Stimulated activated CD8-positive, alpha-beta memory T cell treated with anti-CD3 and anti-CD28 coated beads, Interleukin-12 subunit alpha, Interleukin-12 subunit beta, amount 100 ng/mL, for 24 hours (primary cell): ENCODE measurements around the gene SATB2.

Experiments used
- DNase-seq: peaks from one replicate; pipeline ENCODE4 v3.0.0-alpha.2; 2020; ENCODE audit errors: extremely low read depth

SATB2 gene

DNA sequence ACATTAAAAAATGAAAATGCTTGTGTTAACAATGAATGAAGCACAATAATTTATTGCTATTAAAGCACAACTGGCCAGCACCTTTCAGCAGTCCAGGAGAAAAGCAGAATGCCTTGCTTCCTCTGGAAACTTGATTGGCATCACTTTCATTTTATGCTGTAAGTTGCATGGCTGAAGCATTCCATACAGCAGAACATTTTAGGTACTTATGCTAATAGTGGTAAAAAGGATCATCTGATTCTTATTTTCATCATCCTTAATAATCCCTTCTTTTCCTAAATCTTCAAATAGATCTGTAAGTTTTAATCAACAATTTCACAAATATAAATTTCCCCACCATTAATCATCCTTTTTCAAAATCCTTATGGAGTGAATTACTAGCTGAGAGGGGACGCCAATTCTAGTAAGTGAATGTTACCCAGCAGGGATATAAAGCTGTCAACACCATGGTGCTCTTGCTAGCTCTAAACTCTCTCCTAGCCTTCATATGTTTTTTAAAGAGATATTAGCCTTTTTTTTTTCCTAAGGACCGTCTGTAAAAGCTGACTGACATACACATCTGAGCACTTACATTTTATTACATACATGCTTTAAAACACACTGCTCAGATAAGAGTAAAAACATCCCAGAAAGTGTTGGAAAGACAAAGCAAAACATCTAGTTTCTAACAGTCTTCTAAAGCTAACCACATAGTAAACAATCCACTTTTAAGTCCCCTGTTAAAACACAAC is 5.3 kb downstream of the SATB2 start:
- no peak for DNase-seq

DNA sequence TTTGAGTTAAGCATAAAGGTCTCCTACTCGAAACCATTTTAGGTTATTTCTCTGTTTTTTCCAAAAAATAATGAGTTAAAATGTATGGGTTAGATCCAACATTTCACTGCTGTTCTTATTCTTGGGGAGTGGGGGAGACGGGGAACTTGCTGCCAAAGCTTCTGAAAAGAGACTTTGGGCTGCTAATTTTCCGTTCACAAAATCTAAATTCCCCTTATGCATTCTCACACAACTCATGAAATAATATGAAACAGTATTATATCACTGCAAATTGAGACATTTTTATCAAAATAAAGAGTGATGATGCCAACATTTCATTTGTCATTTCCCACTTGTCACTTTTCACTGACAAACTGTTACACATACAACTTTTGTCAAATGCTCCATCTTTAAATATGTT is 7.8 kb downstream of the SATB2 start:
- DNase-seq = no peak

DNA sequence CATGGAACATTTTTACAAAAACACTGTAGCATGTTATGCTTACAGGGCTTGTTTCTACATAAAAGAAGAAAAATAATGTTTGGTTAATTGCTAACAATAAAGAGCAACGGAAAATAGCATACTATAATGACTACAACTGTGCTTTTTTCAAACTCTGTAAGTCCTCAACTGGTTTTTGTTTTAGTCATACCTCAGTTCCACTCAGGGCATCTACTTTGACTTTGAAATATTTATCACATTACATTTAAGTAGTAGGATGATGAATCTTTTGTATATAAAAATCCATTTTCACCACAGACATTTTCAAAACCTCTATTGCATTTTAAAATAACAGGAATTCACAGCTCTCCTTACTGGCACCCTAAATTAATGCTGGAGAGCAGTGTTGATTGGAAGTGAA is 8.3 kb downstream of the SATB2 start:
- DNase-seq = no peak

DNA sequence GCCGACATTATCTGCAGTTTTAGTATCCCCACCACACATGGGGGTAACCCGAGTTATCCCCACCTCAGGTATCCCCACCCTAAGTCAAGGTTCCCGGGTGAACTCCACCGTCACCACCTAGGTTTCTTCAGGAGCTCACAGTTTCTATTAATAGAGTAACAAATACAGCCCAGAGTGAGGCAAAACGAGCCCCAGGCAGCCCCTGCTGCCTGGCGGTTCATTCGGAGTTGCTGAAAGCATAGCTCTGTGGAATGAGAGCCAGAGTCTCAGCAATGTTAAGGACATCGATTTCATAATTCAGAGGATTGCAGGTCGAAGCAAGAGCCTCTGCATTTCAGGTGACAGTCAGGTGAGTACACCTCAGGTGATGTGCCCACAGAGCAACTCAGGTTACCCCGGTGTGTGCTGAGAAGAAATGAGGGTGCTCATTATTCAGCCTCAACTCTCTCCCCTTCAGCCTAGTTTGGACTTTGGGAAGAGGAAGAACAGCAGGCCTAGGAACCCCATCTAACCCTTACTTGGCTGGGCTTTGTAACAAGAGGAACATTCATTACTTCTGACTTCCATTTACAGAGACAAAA is 10.7 kb downstream of the SATB2 start:
- no peak for DNase-seq

DNA sequence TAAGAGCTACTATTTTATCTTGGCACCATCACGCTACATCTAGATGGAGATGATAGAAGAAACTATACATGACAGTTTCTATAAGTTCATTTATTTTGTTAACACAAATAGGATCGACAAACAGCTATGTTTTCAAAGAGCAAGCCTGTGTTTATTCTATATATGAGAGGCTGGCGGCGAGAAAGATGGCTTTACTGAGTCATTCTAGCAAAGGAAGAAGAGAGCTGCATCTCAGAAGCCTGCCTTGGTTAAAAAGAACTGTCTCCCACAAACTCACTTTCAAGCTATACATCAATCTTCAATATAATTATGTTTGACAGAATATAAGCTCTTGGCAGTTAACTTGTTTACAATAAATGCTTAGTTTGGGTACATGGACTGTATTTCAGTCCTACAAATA is 13.0 kb downstream of the SATB2 start:
- DNase-seq = no peak

DNA sequence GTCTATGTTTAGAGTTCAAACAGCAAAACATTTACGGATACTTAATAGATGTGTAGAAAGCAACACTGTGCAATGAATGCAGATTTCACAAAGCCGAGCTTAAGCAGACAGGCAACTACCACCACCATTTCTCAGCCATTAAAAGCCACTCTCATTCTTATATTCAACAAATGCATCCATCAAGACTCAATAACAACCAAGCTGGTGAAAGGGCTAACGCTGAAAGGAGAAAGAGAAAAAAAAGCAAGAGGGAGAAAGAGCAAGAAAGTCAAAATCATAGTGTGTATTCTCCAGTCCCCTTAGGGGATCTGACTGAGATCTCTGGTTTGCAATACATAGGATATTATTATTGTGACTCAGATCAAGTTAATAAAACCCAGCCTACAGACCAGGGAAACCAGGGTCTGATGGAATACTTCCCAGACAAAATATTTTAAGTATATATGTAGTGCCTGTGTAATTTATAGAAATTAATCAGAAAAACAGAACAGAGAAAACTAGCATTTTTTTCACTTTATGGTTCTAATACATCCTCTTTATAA is 14.1 kb downstream of the SATB2 start:
- no peak for DNase-seq

DNA sequence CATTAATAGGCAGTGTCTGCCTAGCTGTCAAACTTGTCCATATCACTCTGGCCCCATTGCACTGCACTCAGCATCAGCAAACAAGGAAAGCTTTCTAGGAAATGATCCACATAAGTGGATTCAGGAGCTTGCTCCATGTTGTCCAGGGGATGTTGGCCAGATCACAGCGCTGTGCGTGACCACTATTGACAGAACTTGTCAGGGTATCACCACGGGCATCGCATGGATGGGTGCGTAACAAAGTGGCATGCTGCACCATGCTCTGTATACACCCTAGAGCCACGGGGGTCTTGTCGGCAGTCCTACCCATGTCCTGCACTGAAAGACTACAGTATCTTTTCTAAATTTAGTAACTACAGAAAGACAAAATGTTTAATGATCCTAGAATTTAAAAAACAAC is 15.6 kb downstream of the SATB2 start:
- DNase-seq = no peak

DNA sequence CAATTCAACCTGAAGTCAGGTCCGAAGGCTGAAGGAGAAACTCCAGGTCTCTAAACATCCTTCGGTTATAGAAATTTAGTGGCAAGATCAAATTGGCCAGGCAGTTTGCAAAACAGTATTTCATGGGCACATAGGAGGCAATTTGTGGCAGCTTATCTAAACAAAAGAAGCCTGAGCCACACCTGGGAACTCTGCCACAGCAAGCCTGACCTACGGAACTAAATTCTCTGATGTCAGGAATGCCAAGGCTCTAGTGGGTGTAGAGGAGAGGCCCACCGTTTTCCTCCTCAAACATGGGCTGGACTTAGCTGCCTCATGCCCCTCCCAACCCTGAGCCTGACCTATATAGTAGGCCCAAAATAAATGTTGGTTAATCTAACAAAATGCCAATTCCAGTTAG is 16.0 kb downstream of the SATB2 start:
- DNase-seq = no peak

DNA sequence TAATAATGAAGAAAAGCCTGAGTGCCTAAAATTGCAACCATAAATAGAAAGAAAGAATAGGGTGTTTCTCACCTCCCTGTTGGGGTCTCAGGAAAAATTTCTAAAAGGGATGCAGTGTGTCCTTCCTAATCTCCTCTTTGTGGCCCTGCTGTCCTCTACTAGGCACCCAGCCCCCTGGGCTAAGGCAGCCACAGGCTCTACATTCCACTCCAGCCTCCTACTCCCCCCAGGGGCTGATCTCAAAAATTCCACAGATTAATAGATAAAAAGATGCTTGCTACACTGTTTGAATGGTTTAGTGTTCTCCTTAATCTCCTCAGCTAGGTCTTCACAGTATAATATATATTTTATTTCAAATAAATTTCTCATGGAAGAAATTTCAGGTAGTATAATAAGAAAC is 17.6 kb downstream of the SATB2 start:
- DNase-seq = no peak

DNA sequence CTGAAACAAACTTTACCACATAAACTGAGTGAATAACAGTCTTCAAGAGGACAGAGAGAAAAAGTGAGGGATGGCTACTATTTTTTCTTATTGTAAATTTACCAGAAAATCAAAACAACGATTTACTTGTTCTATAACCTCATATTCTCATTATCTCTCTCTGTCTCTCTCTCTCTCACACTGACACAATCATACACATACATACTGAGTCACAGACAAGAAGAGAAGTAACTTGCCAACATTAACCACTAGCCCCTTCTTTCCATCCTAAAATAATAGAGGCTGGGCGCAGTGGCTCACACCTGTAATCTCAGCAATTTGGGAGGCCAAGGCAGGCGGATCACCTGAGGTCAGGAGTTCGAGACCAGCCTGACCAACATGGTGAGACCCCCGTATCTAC is 18.2 kb downstream of the SATB2 start:
- DNase-seq = no peak

DNA sequence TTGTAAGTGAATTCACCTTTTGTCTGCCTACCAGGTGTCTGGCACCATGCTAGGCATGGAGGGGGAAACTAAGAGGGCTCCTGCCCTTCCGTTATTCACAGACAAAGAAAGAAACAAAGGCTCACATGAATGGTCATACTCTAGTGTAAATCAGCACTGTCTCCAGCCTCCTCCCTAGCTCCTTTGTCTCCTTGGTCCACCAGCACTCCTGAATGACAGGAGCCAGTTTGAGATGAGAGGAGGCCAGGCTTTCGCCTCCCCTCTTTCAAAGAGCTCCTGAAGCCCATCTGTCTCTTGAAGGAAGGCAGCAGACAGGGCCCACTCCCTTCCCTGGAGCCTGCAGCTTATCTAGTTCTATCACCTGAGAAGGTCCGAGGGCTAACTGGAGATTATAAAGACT is 18.7 kb downstream of the SATB2 start:
- DNase-seq = no peak

DNA sequence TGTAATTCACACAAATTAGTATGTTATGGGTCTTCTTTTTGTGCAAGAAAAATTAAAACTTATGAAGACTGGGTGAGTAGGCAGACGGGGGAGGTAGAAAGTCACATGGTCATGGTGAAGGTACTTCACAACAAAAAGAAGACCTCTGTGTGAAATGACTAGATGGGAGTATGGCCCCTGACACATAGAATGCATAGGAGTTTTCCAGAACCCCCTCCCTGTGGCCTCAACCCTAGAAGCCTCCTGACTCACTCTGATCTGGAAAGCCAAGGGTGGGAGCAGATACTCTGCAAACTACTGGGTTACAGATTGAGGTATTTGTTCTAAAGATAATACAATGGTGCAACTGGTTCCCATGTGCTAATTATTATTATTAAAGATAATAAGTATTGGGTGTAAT is 23.2 kb downstream of the SATB2 start:
- DNase-seq = no peak

DNA sequence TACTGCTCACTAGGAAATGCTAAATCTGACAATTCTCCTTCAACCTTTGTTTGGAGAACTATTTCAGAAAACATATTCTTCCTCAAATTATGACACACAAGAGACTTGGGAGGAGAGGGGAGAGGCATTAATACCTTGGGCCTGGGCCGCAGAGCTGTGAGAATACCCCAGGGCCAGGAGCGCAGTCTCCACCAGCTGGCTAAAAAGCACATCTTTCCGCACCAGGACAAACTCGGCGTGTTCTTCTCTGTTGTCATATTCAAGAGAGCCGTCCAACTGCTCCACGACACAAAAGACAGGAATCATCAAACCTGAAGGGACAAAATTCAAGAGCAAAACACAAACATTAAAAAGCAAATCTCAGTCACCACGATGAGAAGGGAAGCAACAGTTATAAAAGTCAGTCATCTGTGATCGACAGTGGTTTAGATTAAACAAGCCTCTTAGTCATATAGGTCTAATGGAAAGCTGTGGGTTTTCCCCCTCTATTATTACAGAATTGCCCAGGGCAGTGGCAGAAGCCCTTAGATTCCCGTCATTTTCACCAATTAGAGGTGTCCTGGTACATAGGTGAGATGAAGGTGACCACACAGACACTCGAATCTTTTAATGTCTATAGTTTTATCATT is 24.4 kb downstream of the SATB2 start:
- no peak for DNase-seq

DNA sequence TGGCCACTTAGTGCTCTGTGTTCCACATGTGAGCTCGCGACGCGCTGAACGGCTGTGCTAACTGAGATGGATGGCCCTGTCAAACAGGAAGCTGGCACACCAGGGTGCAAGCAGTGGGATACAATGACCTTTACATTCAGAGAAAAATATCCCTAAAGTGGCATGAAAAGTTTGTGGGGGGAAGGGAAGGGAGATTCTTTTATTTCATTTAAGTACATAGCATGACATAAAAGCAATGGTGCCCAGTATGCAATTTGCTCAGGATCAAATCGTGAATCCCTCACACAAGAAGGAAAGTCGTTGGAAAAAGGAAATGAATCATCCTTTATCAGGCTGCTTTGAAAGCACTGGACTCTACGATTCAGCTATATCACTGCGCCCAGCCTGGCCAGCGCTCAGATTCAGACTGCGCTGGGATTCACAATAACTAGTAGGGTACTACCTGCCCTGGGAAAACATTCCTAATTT is 26.0 kb downstream of the SATB2 start:
- no peak for DNase-seq

DNA sequence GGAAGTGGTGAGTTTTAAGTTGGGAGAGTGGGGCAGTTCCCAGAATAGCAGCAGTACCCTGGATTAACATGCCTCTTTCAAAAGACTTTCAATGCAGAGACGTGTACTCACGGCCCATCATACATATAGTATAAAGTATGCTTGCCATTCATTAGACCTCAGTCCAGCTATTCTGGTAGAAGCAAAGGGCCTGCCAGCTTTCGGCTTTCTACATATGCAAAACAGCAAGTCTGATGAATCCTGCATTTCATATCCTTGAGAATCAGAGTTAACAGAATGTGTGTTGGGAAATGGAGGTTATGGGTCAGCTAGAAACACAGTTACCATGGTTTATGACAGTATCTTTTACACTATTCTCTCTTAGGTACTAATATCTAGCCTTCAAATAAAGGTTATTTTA is 27.5 kb downstream of the SATB2 start:
- DNase-seq = no peak

DNA sequence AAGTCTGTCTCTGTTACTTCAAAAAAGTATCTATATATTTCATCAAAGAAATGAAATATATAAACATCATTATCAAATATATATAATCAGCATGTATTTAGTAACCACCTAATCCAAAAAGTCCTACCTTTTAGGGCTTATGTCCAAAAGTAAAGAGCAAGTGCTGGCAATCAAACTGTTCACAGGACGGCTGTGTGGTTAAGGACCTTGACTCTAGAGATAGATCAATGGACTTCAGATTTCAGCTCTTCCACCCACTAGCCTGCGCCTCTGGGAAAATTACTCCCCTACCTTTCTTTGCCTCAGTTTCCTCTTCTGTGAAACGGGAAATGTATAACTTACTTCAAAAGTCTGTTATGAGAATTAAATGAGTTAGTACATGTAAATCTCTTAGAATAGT is 29.4 kb downstream of the SATB2 start:
- no peak for DNase-seq

DNA sequence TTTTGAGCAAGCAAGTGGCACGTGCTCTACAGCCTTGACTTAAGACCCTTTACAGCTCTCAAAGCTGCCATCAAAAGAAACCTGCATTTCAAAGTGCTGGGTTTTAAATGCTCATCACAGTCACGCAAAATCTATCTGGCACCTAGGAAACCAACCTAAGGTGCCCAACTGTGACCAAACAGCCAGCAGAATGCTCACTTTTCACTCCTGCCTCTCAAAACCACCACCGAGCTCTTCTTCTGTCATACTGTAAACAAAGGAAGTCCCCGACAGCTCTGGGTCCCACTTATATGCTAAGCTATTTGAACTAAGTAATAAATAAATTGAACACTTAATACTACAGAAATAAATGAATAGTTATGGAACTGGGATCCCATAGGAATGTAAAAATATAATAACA is 33.6 kb downstream of the SATB2 start:
- no peak for DNase-seq

DNA sequence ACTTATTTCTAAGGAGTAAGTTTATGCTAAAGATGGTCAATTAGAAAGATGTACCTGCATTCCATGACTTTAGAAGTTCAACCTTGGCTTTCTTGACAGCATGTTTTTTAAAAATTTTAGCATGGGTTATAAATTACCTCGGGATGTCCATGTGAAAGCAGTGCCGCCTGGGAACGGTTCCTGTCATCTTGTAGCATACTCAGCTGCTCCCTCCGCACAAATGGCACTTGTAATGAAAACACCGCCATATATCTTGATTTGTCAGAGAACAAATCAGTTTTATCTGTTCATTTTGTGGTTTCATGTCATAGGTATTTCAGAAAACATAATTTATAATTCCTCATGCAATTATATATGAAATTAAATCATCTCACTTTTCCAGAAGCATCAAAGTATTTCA is 38.3 kb downstream of the SATB2 start:
- DNase-seq = no peak

DNA sequence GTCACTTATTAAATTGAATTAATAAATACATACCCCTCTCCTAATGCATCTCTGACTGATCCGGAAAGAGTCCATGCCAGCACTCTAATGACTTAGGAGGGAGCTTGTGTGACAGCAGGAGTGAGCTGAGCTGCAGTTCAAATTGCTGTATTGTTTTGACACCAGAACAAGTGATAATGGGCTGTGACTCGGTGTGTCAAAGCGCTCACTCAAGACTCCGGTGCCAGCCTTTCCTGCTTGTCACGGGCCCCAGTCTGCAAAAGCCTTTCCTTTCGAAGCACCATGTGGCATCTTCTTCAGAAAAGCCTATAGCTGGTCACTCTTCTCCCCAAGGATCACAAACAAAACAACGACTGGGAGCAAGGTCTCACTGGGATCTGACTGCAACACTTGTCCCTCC is 43.3 kb downstream of the SATB2 start:
- no peak for DNase-seq

DNA sequence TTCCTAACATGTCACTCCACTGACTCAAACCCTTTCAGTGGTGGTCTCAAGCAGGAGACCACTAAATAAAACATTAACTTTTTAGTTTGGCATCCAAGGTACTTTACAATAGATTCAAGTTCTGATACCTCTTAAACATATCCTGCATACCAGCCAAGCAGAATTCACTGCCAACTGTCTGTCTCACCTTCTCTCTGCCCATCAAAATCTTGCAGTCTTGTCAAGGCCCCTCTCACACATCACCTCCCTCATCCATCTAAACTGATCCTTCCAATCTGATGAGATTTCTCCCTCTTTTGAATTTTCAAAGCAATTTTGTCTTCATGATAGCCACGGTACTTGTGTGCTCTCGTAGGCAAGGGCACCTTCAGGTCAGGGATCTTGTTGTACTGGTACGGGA is 43.7 kb downstream of the SATB2 start:
- no peak for DNase-seq

DNA sequence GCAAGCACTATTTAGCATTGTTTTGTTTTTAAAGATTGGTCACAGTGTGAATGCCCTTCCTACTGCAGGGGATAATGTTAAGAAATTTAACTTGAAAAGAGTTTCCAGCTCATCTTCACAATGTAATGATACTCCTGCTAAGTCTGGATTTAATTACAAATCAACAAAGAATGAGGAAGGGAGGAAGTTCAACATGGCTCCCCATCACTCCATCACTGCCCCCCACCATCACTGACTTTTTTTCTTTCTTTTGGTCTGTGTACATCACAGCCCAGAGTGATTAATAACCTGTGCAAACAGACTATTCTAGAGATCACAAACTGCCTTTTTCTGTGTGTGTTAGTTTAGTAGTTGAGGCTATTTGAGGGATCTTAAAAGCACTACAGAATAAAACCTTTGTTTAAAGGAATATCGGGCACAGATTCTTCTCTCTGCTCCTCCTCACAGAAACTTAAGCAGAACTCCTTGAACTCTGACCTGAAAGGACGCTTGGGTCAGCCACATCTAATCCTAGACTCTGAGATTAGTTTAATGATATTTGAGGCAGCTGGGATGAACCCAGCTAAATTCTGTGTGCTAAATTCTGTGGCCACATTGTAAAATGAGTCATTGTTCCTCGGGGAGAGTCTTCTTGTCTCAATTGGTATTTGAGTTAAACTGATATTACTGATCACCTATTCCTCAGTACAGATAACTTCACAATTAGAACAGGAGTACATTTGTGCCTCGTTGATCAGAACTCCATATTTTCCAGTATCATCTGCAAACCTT is 47.8 kb downstream of the SATB2 start:
- DNase-seq = no peak

DNA sequence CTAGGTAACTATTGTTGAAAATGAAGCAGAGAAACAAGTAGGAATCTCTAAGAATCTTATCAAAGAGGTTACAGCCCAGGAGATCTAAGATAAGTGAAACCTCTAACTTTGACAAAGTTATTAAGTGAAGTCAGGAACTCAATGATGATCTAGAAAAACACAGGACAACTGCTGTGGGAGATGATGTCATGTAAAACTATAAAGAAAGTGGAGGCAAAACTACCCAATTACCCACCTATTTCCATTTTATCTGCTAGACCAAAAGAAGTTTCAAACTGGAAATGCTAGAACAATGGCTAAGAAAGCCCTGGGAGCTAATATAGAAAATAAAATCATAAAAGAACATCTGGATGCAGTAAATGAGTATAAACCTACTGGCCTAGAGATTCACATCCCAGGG is 50.3 kb downstream of the SATB2 start:
- DNase-seq = no peak
